ENCODE data around the gene SLC22A5. TPM values are rescaled to one million over a fixed set of nuclear protein-coding genes. Genes with fewer than 3 reads are reported as not detected.

Gene SLC22A5
- total and polyA plus RNA-seq, 2 donors (not counting 3 experiments of a cell fraction or from before 2014, with no cell fraction given): 3.6 to 9.3 TPM

GRCh38 chr5:132408456-132408855, 38.9 kb downstream of the SLC22A5 start:
- Histone ChIP-seq H3K9me1 (replicated peaks; ENCODE audit: control insufficient read depth, extremely low read depth, insufficient read depth, low read length) (no peaks in the 10 kb centered on the region), H3K27ac (ENCODE audit: insufficient read depth, low read depth, low read length) (no peak overlapping the region), H3K27me3 (ENCODE audit: control insufficient read depth in 2 of 2, insufficient read depth in 2 of 2, low read length in 2 of 2) (no peaks in the 10 kb centered on the region), H4K20me1 (replicated peaks; ENCODE audit: control insufficient read depth, extremely low read depth, insufficient read depth, low read length) (no peaks in the 10 kb centered on the region), H3K36me3 (ENCODE audit: control insufficient read depth in 2 of 2, extremely low read depth in 1 of 2, insufficient read depth in 2 of 2, low read length in 2 of 2) (no peaks in the 10 kb centered on the region), H3K79me2 (ENCODE audit: control insufficient read depth, insufficient read depth, low read length) (peaks cover 3% of the 10 kb centered on the region), H3K4me1 (ENCODE audit: control insufficient read depth, extremely low read depth, insufficient read depth, low read length) (peaks cover 31% of the 10 kb centered on the region), H3K9me3 (replicated peaks; ENCODE audit: control insufficient read depth, insufficient read depth, low read length) (no peaks in the 10 kb centered on the region), H3K9ac (replicated peaks; ENCODE audit: extremely low read depth, insufficient read depth, low read length) (no peak overlapping the region), H3K4me2 (ENCODE audit: insufficient read depth, low read length) (no peak overlapping the region), H2AFZ (ENCODE audit: low read depth, low read length) (no peak overlapping the region), H3K4me3 (replicated peaks in 1 of 3; ENCODE audit: insufficient read depth in 1 of 3, low read depth in 1 of 3, low read length in 3 of 3) (no peak overlapping the region)
- ChIA-PET CTCF (interaction anchor here (0.7 kb wide), 1 partner anchor 56 kb away, joined by 3 read pairs; no protein-coding TSS in a partner anchor), POLR2A (no interaction called here)
- intact Hi-C loops (cut with micrococcal nuclease): no loop called here
- dilution Hi-C loops (cut with MboI; ENCODE audit: extremely low pct_ligation_motif_present, low sequenced_read_pairs): no loop called here
- DNase-seq (ENCODE audit: low read depth, low spot score) (no peak), FAIRE-seq (no peak)
- TF ChIP-seq FOS (IDR thresholded peaks at IDR 0.05; ENCODE audit: borderline replicate concordance, insufficient read depth, low read length) (no peak), GATA2 (IDR thresholded peaks at IDR 0.05; ENCODE audit: insufficient read depth, insufficient read length, low read depth, low read length) (no peak), CTCF (IDR thresholded peaks at IDR 0.05; ENCODE audit: extremely low read depth in 1 of 2, insufficient read depth in 1 of 2, low read depth in 1 of 2, low read length in 2 of 2) (no peak), MAX (IDR thresholded peaks at IDR 0.05; ENCODE audit: insufficient read depth, insufficient read length) (no peak), MYC (IDR thresholded peaks at IDR 0.05; ENCODE audit: low read depth, low read length) (no peak), POLR2A (IDR thresholded peaks at IDR 0.05; ENCODE audit: low read depth, low read length) (no peak), POLR2AphosphoS5 (IDR thresholded peaks at IDR 0.05; ENCODE audit: insufficient read depth, low read depth, low read length) (no peak), JUN (IDR thresholded peaks at IDR 0.05; ENCODE audit: borderline replicate concordance, insufficient read depth, insufficient read length, low read depth) (no peak), EZH2 (IDR thresholded peaks at IDR 0.05; ENCODE audit: borderline replicate concordance, low read depth, low read length, severe bottlenecking) (no peak)
- BruUV-seq (replicated peaks): no TSS peak
